NOMO-1 treated with DMSO at 0.1 percent for 48 hours (cell line): Measurements from ENCODE around the gene RBP7.
A peak's percentile ranks its signal among the peaks of the same experiment; 100 is the strongest.

Experiments used
- DNase-seq: peaks from one replicate; lab custom pipeline; 2025; ENCODE audit not compliant: unreplicated experiment; lab: John Stamatoyannopoulos, UW

The RBP7 gene

DNA sequence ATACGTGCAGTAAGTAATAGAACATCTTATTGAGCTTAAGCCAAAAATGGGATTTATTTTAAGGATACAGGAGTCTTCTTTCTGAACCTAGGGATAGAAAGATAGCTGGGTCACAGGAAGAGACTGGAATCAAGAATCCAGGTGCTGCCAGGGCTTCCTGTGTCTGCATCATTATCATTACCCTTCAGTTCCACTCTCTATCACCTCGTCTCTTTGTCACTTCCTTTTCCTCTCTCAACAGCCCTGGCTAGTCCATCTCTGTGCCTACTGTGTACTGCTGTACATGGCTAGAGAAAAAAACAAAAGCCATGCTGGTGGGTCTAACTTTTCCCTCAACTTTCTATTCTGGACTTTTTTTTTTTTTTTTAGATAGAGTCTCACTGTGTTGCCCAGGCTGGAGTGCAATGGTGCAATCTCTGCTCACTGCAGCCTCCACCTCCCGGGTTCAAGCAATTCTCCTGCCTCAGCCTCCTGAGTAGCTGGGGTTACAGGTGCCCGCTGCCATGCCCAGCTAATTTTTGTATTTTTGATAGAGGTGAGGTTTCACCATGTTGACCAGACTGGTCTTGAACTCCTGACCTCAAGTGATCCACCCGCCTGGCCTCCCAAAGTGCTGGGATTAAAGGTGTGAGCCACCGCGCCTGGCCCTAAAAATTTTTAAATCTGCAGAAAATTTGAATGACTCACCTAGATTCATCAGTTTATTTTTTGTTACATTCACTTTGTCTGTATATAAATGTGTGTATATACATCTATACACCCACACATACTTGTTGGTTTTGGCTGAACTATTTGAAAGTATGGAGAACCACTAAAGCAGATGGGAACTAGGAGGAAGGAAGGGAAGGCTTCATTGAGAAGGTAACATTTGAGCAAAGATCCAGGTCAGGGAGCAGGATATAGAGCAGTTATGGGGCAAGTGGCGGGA lies 67.7 kb downstream of the RBP7 start:
- DNase-seq, result peak; percentile 5

- DNase-seq, result peak; percentile 4
Measured at GRCh38 chr1:10065344-10065685, 68.3 kb downstream of the RBP7 start.
